ENCODE results near the gene NCOA7.
"Not testable (repeated sequence)": the region's sequence is repeated elsewhere in the genome, so short reads cannot be mapped to it uniquely, and the experiment has no call there.

Gene NCOA7

GRCh38 chr6:125884634-125885371 is 94.0 kb downstream of the NCOA7 start:
- DNase-seq = no peak

- DNase-seq = no peak
Measured at GRCh38 chr6:125886021-125886420, 95.3 kb downstream of the NCOA7 start.

DNA sequence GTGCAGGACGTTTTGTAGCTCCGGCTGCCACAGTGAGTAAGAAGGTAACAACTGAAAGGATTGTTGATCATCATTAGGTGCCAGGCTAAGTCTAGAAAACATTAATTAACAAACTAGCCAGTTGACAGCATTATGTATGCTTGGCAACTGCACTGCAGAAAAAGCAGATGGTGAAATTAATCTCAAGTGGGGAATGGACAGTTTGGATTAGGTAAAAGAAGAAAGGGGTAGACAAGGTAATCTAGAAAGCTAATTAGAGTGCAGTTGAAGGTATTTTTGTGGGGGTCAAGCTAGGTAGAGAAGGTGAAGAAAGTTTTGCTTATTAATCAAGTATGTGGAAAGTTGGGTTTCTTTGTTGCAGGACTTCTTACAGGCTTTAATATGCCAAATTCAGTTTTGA is 96.2 kb downstream of the NCOA7 start:
- DNase-seq = no peak

DNA sequence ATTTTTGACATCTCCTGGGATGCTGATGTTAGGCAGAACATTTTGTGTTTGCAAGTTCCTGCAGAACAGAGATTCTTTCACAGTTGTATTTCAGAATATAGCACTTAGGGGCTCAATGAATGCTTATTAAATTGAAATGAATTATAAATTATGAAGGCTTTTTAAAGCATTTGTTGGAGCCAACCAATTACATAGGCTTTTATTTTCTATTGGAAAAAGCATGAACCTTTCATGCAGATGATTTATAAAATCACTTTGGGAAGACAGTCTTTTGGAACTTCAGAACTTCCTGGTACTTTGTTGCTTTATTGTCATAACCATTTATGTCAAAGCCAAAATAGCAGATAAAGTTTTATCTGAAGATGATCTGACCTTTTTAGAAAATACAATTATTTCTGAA is 96.6 kb downstream of the NCOA7 start:
- no peak for DNase-seq

DNA sequence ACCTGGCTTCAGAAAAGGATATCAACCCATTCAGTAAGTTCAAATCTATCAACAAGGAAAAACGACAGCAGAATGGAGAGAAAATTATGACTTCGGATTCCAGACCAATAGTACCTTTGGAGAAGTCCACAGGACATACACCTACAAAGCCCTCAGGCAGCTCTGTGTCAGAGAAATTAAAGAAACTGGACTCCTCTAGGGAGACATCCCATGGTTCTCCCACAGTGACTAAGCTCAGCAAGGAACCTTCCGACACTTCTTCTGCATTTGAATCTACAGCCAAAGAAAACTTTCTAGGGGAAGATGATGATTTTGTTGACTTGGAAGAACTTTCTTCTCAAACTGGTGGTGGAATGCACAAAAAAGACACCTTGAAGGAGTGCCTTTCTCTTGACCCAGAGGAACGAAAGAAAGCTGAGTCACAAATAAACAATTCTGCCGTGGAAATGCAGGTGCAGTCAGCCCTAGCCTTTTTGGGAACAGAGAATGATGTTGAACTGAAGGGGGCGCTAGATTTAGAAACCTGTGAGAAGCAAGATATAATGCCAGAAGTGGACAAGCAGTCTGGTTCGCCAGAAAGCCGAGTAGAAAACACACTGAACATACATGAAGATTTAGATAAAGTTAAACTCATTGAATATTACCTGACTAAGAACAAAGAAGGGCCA is 98.4 kb downstream of the NCOA7 start:
- DNase-seq = no peak

GRCh38 chr6:125899726-125900182 is 109.0 kb downstream of the NCOA7 start:
- DNase-seq = no peak

GRCh38 chr6:125904871-125905270 is 114.1 kb downstream of the NCOA7 start:
- peak; percentile 55 to 73 for DNase-seq

DNA sequence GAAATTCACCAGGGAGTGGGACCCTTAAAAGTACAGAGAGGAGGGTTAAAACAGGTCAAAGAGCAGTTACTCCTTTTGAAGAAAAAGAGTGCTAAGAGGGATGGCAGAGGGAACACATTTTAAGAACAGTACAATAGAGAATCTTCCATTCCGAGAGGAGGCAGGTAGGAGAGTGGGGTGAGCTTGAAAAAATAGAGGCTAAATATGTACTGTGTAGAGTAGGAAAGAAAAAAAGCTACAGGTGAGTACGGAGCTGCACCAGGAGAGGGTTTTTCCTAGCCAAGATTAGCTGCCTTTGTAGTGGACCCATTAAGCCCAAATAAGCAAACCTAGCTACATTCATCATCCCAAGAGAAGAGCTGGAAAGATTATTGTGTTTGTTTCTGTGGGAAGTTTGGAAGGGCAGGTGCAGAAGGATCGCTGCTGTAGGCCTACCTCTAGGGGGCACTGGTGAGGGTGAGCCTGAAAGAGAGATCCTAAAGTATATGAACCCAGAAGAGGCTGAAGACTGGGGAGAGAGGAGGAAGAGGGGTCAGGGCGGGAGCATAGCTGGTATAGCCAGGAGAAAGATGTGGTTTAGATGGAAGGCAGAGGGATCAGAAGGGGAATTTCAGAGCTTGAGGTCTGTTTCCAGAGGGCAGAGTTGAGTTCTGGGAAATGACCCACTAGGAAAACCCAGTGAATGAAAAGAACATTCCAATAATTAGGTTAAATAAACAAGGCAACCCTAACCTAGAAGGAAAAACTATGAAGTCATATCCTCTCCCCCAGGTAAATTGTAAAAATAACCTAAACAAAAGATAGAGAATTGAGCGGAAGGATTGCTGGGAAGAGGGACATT is 115.6 kb downstream of the NCOA7 start:
- DNase-seq = peak; percentile 59 to 76

- no peak for DNase-seq
Measured at GRCh38 chr6:125910527-125910926, 119.8 kb downstream of the NCOA7 start.

DNA sequence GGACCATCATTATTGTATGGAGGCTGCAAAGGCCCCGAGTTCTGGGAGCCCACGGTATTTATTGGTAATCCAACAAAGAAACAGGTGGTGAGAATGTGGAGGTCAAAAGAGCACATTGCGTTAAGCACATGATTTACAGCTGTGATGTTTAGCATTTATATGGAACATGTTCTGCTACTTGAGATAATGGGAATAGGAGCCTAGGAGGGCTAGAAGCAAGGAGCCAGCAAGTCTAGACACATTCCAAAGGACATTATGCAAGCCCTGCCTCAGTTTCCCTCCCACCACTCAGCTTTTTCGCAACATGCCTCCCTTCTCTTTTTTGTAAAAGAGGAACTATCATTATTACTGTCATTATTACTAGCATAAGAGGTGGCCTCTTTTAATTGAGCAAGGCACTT is 120.3 kb downstream of the NCOA7 start:
- DNase-seq = not testable (repeated sequence)

DNA sequence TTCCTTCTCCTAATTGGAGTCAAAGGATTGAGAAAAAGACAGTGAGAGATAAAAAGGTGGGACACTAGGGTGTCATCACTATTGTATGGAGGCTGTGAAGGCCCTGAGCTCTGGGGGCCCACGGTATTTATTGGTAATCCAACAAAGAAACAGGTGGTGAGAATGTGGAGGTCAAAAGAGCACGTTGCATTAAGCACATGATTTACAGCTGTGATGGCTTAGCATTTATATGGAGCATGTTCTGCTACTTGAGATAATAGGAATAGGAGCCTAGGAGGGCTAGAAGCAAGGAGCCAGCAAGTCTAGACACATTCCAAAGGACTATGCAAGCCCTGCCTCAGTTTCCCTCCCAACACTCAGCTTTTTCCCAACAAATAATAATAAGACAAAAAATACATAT is 121.7 kb downstream of the NCOA7 start:
- not testable (repeated sequence) for DNase-seq

DNA sequence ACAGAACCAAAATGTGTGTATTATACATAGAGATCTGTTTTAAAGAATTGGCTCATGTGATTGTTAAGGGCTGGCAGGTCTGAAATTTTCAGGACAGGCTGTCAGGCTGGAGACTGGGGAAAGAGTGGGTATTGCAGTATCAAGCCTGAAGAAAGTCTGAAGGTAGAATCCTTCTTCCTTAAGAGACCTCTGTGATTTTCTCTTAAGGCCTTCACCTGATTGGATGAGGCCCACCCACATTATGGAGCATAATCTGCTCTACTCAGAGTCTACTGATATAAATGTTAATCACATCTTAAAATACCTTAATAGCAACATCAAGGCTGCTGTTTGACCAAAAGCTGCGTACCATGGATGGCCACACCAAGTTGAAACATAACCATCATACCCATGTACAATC is 122.4 kb downstream of the NCOA7 start:
- DNase-seq = no peak

DNA sequence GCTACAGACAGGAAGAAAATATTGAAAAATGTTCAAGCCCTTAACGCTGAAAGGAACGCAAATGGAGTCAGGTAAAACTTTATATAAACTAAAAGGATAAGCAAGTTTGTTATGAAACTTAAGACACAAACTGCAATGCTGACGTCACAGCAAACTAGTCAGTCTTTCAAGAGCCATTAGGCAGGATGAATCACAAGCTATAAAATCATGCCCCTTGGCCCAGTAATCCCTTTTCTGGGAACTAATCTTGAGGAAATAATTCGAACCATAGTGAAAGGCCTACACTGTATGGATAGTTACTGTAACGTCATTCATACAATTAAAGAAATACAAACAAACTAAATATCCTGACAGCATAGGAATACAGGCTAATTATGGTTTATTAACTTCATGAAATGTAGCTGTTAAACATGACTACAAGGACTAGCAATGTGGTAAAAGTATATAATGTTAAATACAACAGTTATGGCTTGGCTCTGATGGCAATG is 123.1 kb downstream of the NCOA7 start:
- DNase-seq = no peak

DNA sequence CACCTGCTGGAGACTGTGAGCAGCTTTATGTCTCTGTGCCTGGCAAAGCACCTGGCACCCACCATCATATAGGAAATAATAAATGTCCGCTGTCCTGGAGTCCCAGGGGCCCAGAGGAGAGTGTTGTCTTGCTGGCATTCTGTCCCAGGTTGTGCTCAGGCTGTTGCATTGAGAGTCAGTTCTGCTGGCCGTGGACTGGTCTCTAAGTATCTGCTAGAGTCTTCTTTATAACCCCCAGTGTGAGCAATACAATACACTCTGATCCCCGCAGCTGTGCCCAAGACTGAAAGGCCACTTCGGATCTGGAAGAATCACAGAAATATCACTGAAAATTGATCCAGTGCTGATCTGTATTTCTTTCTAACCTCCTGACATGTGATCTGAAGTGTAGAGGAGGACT is 127.5 kb downstream of the NCOA7 start:
- DNase-seq = no peak

DNA sequence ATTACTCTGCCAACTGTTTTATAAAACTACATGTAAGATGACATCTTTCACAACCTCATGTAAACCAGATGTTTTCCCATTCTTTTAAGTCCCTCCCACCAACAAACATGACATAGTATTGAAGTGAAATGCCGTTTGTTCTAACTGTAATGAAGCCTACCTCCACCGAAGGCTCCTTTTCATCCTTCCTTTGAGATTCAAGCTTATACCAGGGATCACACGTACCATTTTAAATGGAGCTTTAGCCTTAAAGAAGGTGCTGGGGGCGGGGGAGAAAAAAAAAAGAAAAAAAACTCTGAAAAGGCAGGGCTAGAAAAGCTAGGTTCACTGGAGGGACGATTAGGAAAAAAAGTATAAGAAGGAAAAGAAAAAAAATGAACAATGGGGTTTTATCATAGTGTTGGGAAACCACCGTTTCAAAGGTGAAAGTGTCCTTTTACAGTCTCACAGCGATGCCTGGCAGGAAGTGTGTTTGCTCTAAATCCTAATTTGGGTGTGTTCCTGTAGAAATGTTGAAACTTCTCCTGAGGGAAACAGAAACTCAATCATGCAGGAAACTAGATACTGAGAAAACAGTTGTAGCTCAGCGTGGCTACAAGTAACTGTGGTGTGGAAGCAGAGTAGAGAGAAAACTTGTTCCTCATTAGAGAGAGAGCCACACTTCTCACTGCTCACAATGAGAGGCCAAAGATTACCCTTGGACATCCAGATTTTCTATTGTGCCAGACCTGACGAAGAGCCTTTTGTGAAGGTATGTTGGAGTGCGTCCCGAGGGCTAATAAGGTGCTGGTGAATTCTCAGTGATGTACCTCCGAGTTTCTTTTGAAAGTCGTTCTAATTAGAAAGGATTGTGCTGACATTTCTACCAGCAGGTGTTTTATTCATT is 128.2 kb downstream of the NCOA7 start:
- peak; percentile 34 to 53 for DNase-seq

- DNase-seq = no peak
Measured at GRCh38 chr6:125919618-125920017, 128.9 kb downstream of the NCOA7 start.

- no peak for DNase-seq
Measured at GRCh38 chr6:125922322-125922860, 131.6 kb downstream of the NCOA7 start.

GRCh38 chr6:125923366-125923877 is 132.7 kb downstream of the NCOA7 start:
- no peak for DNase-seq

- no peak for DNase-seq
Measured at GRCh38 chr6:125924169-125924568, 133.4 kb downstream of the NCOA7 start.

GRCh38 chr6:125924697-125925358 is 134.1 kb downstream of the NCOA7 start:
- DNase-seq = no peak

- no peak for DNase-seq
Measured at GRCh38 chr6:125926711-125927110, 136.0 kb downstream of the NCOA7 start.
